ENCODE measurements around the gene ZNF236. TPM values are rescaled to one million over a fixed set of nuclear protein-coding genes. Genes with fewer than 3 reads are reported as not detected.
"Not testable (repeated sequence)": the region's sequence is repeated elsewhere in the genome, so short reads cannot be mapped to it uniquely, and the experiment has no call there.

ZNF236 gene
- 10 to 100 TPM in 1 of 2 donors, 1 to 10 TPM in 1; 9.7 to 16.9 TPM for total RNA-seq

GRCh38 chr18:76822506-76823160 is at the start of gene ZNF236:
ZNF236 (plus strand) TSS chr18:76822557; CDS start chr18:76822608, 51 bp downstream.
- Histone ChIP-seq H3K27ac (peak within 1 kb of the TSS; percentile 91), H3K27me3 (no peaks in the 10 kb centered on the region), H3K4me1 (peaks cover 6% of the 10 kb centered on the region), H3K4me3 (peak within 1 kb of the TSS; percentile 80), H3K9ac (ENCODE audit: low read depth in 2 of 2, low read length in 2 of 2) (peak within 1 kb of the TSS; percentile 90 to 98), H3K36me3 (no peaks in the 10 kb centered on the region), H3K9me3 (no peaks in the 10 kb centered on the region)
- peak; percentile 61 for DNase-seq
- no peak for TF ChIP-seq CTCF (IDR thresholded peaks at IDR 0.05)
- intact Hi-C loops (cut with DNase I): no loop called here

- Histone ChIP-seq H3K4me1 (no peaks in the 10 kb centered on the region), H3K4me3 (no peak overlapping the region), H3K27ac (no peak overlapping the region), H3K36me3 (no peaks in the 10 kb centered on the region), H3K9me3 (no peaks in the 10 kb centered on the region), H3K27me3 (no peaks in the 10 kb centered on the region), H3K9ac (ENCODE audit: low read depth in 2 of 2, low read length in 2 of 2) (no peak overlapping the region)
- no peak for TF ChIP-seq CTCF (IDR thresholded peaks at IDR 0.05)
- DNase-seq: no peak
- intact Hi-C loops (cut with DNase I): no loop called here
Observed at GRCh38 chr18:76772665-76773064, 49.7 kb upstream of the ZNF236 start.

- H3K27ac ChIP-seq; H3K36me3 ChIP-seq; H3K4me3 ChIP-seq; DNase-seq; intact Hi-C loops (cut with DNase I); H3K4me1 ChIP-seq; H3K27me3 ChIP-seq; H3K9ac ChIP-seq (ENCODE audit: low read depth in 2 of 2, low read length in 2 of 2); H3K9me3 ChIP-seq: not testable (repeated sequence)
Observed at GRCh38 chr18:76777036-76777435, 45.3 kb upstream of the ZNF236 start.

GRCh38 chr18:76783786-76784484 is 38.4 kb upstream of the ZNF236 start:
- Histone ChIP-seq H3K4me1 (no peaks in the 10 kb centered on the region), H3K4me3 (no peak overlapping the region), H3K9me3 (no peaks in the 10 kb centered on the region), H3K27me3 (no peaks in the 10 kb centered on the region), H3K9ac (ENCODE audit: low read depth in 2 of 2, low read length in 2 of 2) (no peak overlapping the region), H3K27ac (no peak overlapping the region), H3K36me3 (no peaks in the 10 kb centered on the region)
- intact Hi-C loops (cut with DNase I): no loop called here
- no peak for TF ChIP-seq CTCF (IDR thresholded peaks at IDR 0.05)
- DNase-seq: no peak

GRCh38 chr18:76785872-76786271 is 36.5 kb upstream of the ZNF236 start:
- intact Hi-C loops (cut with DNase I): no loop called here

More at GRCh38 chr18:76785872-76786271, 36.5 kb upstream of the ZNF236 start:
- no peak for DNase-seq
- no peak overlapping the region for H3K27ac ChIP-seq
- H3K4me1 ChIP-seq: no peaks in the 10 kb centered on the region
- no peaks in the 10 kb centered on the region for H3K9me3 ChIP-seq
- TF ChIP-seq CTCF (IDR thresholded peaks at IDR 0.05): no peak
- no peaks in the 10 kb centered on the region for H3K36me3 ChIP-seq
- H3K4me3 ChIP-seq: no peak overlapping the region
- no peaks in the 10 kb centered on the region for H3K27me3 ChIP-seq
- no peak overlapping the region for H3K9ac ChIP-seq (ENCODE audit: low read depth in 2 of 2, low read length in 2 of 2)

Data from colonic mucosa (tissue), 4 donors.